ENCODE data around the gene COG5. TPM values are rescaled to one million over a fixed set of nuclear protein-coding genes. Genes with fewer than 3 reads are reported as not detected.

The COG5 gene
- total and polyA plus RNA-seq, 2 of the 4 experiments (the other 2 are of a cell fraction), result 18.5 to 27.4 TPM

- ChIA-PET CTCF (no interaction called here), POLR2A (ENCODE audit: unreplicated experiment) (no interaction called here)
- H3K9ac ChIP-seq (ENCODE audit: low read depth, low read length), result no peak overlapping the region
- peaks cover 0 to 2% of the 10 kb centered on the region in 2 experiments; a peak in 2 of 4 replicates for H3K79me1 ChIP-seq (ENCODE audit: low read depth in 1 of 2, low read length in 2 of 2)
- TF ChIP-seq FOS (IDR thresholded peaks at IDR 0.05; ENCODE audit: low read depth, low read length), result no peak
- no peak for TF ChIP-seq BHLHE40 (IDR thresholded peaks at IDR 0.05; ENCODE audit: low read depth, low read length)
- no peak for TF ChIP-seq SMC3 (IDR thresholded peaks at IDR 0.05; ENCODE audit: low read depth, low read length)
- TF ChIP-seq CEBPB (IDR thresholded peaks at IDR 0.05; ENCODE audit: low read depth, low read length), result no peak
- TF ChIP-seq MXI1 (IDR thresholded peaks at IDR 0.05; ENCODE audit: borderline replicate concordance, low read depth, low read length), result no peak
- TF ChIP-seq ELK1 (IDR thresholded peaks at IDR 0.05; ENCODE audit: borderline replicate concordance, low read depth, low read length), result no peak
- no peak for TF ChIP-seq RAD21 (IDR thresholded peaks at IDR 0.05; ENCODE audit: low read length)
- TF ChIP-seq RFX5 (IDR thresholded peaks at IDR 0.05; ENCODE audit: low read depth, low read length), result no peak
- no peak for TF ChIP-seq NFE2L2 (IDR thresholded peaks at IDR 0.05; ENCODE audit: low read depth, low read length)
- TF ChIP-seq POLR2A (IDR thresholded peaks at IDR 0.05; ENCODE audit: low read depth, low read length), result no peak
- TF ChIP-seq MAZ (IDR thresholded peaks at IDR 0.05; ENCODE audit: borderline replicate concordance, low read depth, low read length), result no peak
- no peak for TF ChIP-seq USF2 (IDR thresholded peaks at IDR 0.05; ENCODE audit: low read depth, low read length)
- TF ChIP-seq RCOR1 (IDR thresholded peaks at IDR 0.05; ENCODE audit: insufficient replicate concordance, low read length), result no peak
- no peak for TF ChIP-seq CTCF (conservative IDR thresholded peaks at IDR 0.05; ENCODE audit: low read depth, low read length)
- H2BK20ac ChIP-seq (ENCODE audit: low read depth, low read length), result no peak overlapping the region
- ATAC-seq (ENCODE audit: low read depth) (no peak), DNase-seq (no peak)
- H4K20me1 ChIP-seq (ENCODE audit: insufficient read depth, low read length), result no peaks in the 10 kb centered on the region
- no peak overlapping the region for H2BK5ac ChIP-seq (ENCODE audit: low read depth, low read length, poor library complexity, severe bottlenecking)
- H3K14ac ChIP-seq (replicated peaks; ENCODE audit: low read depth, low read length), result no peak overlapping the region
- no peak overlapping the region for H2BK120ac ChIP-seq (ENCODE audit: low read depth, low read length)
- H3K4ac ChIP-seq (ENCODE audit: low read depth, low read length), result no peak overlapping the region
- H3K27ac ChIP-seq (ENCODE audit: insufficient read depth, low read length), result no peak overlapping the region
- WGBS, 2 experiments (ENCODE audit: extremely low coverage in 2 of 2, insufficient read length in 1 of 2), result no CpG with 5 or more reads among the region's 1 CpG
- H3K56ac ChIP-seq (ENCODE audit: extremely low read depth, insufficient read depth, low read length), result no peak overlapping the region
- no peaks in the 10 kb centered on the region for H3K27me3 ChIP-seq (ENCODE audit: control insufficient read depth, insufficient read depth, low read length)
- H2AFZ ChIP-seq (replicated peaks; ENCODE audit: low read length, poor library complexity), result no peak overlapping the region
- H2AK9ac ChIP-seq (replicated peaks; ENCODE audit: low read depth, low read length, poor library complexity), result no peak overlapping the region
- H3K36me3 ChIP-seq (ENCODE audit: control insufficient read depth, insufficient read depth, low read length), result no peaks in the 10 kb centered on the region
- BruUV-seq (replicated peaks), result no TSS peak
- intact Hi-C loops (cut with micrococcal nuclease), result no loop called here
- H3K18ac ChIP-seq (ENCODE audit: low read depth, low read length), result no peak overlapping the region
- no peak overlapping the region for H2BK15ac ChIP-seq (ENCODE audit: low read depth, low read length)
- no peak overlapping the region for H4K5ac ChIP-seq (ENCODE audit: low read depth, low read length)
- H3K4me2 ChIP-seq (ENCODE audit: low read depth, low read length), result no peak overlapping the region
- no peak overlapping the region for H3K4me3 ChIP-seq (ENCODE audit: insufficient read depth, low read depth, low read length)
- no peaks in the 10 kb centered on the region for H3K9me3 ChIP-seq (ENCODE audit: control insufficient read depth, insufficient read depth, low read length)
- dilution Hi-C loops (cut with HindIII; ENCODE audit: low sequenced_read_pairs, unreplicated experiment), result no loop called here
- H3K9me1 ChIP-seq (ENCODE audit: insufficient read depth, low read length), result no peaks in the 10 kb centered on the region
- no peak overlapping the region for H2AK5ac ChIP-seq (ENCODE audit: low read depth, low read length)
- in situ Hi-C loops (cut with MboI; ENCODE audit: low sequenced_read_pairs), result no loop called here
- H4K91ac ChIP-seq (ENCODE audit: insufficient read depth, low read depth, low read length), result no peak overlapping the region
- H4K8ac ChIP-seq (ENCODE audit: low read depth in 2 of 2, low read length in 2 of 2), result no peak overlapping the region
- no peaks in the 10 kb centered on the region for H3K4me1 ChIP-seq (ENCODE audit: control insufficient read depth, insufficient read depth, low read length)
- no peak overlapping the region for H3K23ac ChIP-seq (ENCODE audit: low read depth, low read length)
Measured at GRCh38 chr7:107345898-107346297, 217.8 kb downstream of the COG5 start.

Measured in IMR-90 (cell line).